ENCODE results near the gene HSDL2.
"Not testable (repeated sequence)": the region's sequence is repeated elsewhere in the genome, so short reads cannot be mapped to it uniquely, and the experiment has no call there.

The HSDL2 gene

DNA sequence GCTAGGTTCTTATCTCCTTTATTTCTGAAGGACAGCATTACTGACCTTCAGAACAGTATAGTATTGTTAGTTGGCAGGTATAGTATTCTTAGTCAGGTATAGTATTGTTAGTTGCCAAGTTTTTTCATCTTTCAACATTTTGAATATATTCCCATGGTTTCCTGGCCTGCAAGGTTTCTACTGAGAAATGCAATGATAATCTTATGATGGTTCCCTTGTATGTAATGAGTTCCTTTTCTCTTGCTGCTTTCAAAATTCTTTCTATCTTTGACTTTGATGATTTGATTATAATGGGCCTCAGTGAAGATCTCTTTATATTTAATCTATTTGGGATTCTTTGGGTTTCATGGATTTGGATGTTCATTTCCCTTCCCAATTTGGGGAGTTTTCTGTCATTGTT is 12.4 kb upstream of the HSDL2 start:
- no peak for DNase-seq

DNA sequence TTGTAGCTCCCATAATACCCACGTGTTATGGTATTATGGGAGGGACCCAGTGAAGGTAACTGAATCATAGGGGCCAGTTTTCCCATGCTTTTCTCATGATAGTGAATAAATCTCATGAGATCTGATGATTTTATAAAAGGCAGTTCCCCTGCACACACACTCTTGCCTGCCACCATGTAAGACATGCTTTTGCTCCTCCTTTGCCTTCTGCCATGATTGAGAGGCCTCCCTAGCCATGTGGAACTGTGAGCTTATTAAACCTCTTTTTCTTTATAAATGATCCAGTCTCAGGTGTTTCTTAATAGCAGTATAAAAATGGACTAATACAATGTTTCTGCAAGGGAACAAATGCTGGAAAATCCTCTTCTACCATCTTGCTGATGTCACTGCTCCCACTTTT is 10.1 kb upstream of the HSDL2 start:
- no peak for DNase-seq

DNA sequence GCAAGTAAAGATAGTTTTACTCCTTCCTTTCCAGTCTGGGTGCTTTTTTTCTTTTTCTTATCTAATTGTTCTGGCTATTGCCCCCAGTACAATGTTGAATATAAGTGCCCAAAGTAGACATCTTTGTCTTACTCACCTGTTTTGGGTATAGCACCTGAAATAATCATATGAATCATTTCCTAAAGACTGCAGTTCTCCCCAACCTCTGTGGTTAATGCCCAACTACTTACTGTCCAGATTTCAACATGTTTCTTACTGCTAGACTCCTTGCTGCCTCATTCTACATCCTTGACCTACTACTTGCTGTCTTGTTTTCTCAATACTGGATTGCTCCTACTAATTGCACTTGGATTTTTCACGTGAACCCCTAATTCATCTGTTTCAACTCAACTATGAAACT is 8.8 kb upstream of the HSDL2 start:
- DNase-seq: no peak

DNA sequence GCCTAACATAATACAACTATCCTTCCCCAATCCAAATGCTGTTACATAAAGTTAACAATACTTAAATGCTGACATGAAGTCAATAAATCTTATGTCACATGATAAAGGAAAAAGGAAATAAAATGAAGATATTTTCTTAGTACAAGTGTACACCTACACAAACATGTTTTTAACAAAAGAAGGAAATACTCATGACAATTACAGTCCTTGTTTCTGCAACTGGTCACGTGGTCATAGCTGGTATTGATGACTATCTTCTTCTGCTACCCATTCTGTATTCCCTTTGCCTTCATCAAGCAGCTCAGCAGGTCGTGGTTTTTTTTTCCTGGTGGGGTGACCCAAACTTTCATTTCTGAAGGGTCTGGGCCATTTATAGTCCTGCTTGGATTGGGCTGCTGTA is 6.2 kb upstream of the HSDL2 start:
- DNase-seq: not testable (repeated sequence)

DNA sequence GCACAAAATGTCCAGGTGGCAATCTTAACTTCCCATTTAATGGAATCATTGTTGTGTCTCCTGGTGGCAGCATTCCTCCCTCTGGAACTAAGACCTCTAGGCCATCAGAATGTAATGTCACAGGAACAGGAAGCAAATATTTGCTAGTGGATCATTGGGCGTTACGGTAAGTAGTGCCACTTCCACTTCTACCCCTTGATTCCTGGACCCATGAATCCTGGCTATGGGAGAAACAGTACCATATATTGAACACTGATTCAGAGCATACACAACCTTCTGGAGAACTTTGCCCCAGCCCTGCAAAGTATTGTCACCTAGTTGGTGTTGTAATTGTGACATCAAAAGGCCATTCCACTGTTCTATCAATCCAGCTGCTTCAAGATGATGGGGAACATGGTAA is 5.7 kb upstream of the HSDL2 start:
- not testable (repeated sequence) for DNase-seq

DNA sequence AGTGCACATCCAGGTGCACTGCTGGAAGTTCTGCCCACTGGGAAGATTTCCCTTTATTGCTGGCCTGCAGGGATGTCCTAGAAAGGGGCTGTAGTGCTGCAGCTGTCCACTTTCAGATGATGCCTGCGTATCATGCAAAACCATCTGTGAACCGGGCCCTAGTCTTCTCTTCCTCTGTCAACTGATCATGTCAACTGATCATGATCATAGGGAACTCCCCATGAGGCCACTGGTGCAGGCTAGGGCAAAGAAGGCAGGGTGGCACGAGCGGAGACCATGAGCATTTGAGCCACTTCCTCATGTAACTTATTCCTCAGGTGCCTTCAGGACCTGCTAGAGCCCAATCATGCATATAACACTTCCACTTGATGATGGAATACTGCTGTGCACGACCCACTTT is 4.5 kb upstream of the HSDL2 start:
- DNase-seq: no peak

DNA sequence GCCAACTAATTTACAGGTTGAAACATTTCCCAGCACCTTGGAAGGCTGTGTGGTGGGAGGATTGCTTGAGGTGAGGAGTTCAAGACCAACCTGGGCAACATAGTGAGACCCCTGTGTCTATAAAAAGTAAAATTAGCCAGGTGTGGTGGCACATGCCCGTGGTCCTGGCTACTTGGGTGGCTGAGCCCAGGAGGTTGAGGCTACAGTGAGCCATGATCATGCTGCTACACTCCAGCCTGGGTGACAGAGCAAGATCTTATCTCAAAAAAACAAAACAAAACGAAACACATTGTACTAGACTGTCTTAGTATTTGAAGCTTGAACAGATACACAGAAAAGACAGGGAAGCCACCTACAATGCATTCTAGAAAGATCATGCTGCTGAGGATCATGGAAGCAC is 2.8 kb upstream of the HSDL2 start:
- no peak for DNase-seq

DNA sequence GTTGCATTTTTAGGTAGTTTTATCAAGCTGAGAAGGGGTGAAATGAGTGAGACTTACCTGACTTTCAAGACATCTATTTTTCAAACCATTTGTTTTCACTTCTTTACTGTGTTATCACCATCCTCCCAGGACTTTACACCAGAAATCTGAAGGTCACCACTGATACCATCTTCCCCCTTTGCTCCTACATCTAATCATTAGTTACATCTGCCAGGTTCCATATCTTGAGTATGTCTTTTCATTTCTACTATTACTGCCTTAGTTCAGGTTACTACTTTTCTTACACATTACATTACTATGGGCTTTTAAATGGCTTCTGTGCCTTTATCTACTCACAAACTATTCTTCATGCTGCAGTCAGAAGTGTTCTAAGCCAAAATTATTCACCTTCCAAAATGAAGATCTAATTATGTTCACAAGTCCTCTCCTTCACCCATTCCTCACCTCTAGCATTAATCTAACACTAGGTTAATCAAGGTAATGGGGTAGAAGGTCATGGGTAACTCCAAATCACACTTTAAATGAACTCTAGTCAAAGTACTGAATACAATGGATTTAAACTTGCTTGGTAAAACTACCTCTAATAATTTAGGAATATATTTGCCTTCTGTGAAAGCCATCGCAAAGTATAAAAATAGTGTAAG is 2.1 kb upstream of the HSDL2 start:
- DNase-seq: no peak

DNA sequence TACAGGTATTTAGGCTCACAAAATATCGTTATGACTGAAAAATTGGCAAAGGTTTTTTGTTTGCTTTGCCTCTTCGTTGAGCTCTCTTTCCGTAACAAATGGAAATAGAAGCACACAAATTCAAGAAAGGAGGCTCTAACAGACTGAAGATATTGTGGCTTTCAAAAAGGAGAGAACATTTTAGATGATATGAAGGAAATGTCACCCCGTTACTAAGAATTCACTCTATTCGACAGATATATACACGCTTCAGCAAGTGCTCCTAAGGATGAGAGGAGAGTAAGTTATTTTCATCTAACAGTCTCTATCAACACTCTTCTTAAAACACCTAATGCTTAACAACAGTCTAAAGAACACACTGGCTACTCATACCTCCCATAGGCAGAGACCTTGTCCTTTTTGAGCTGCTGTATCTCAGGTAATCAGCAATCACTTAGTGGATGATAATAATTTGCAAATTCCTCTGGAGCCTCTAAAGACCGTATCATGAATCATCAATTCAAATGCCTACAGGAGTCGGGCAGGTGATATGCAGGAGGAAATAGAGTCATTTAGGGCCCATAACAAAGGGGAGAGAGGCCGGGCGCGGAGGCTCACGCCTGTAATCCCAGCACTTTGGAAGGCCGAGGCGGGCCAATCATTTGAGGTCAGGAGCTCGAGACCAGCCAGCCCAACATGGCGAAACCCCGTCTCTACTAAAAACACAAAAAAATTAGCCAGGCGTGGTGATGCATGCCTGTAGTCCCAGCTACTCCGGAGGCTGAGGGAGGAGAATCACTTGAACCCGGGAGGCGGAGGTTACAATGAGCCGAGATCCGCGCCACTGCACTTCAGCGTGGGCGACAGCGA is 1.4 kb upstream of the HSDL2 start:
- peak; percentile 39 for DNase-seq

DNA sequence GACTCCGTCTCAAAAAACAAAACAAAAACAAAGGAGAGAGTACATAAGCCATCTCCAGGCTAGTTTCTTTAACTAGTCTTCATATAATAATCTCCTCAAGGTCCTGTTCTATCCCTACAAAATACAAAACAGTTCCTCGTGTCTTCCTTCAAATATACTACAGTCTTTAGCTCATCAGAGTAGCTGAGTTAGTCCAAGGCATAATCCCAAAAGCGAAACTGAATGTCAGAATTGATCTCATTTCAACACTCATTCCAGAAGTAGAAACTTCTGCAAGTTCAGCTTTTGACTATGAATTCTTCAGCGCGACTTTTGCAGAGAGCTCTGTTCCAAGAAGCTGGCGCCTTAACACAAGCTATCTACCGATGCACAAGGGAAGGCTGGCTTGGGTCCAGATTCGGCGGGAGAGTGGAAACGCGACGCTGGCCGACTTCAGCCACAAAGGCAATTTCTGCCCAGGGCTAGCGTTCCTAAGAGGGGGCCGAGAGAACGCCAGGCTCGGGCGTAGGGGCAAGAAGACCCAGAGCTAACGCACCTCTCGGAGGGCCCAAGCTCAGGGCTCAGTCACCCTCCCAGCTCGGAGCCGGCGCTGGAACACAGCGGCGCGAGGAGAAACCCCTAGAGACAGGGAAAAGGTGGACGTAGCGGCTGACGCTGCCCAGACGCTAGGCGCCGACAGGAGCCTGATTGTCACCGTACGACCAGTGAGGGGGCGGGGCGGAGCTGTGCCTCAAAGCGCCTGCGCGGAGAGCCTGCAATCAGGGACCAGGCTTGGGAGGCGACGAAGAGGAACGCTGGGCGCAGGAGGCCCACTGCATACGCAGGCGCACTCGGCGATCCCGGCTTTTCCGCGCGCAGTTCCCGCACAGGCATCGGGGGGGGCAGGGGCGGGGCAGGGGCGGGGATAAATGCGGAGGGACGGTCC is 469 bp upstream of the HSDL2 start:
- DNase-seq: peak; percentile 98

DNA sequence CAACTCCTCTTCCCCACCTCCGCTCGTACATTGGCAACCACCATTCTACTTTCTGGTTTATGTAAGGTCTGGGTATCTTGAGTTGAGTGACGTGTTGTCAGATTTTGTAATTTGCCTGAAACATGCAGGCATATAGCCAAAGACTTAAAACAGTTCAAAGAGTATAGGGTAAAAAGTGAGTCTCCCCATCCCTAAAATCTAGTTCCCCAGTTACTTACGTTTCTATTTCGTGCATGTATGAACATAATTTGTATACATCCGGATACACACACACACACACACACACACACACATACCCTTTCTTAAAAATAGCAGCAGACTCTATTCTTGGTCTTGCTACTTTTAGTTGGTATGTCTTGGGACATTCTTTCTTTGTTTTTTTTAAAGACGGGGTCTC is 915 bp downstream of the HSDL2 start:
- no peak for DNase-seq

DNA sequence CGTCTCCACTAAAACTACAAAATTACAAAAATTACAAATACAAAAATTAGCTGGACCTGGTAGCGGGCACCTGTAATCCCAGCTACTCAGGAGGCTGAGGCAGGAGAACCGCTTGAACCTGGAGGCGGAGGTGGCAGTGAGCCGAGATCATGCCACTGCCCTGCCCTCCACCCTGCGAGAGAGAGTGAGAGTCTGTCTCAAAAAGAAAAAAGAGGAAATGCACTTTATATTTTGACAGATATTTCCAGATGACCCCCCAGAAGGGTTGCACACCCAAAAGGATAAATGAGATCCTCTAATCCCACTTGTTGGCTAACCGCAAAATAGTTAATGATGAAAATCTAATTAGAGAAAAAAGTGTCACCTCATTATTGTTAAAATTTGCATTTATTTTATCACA is 2.2 kb downstream of the HSDL2 start:
- DNase-seq: no peak

DNA sequence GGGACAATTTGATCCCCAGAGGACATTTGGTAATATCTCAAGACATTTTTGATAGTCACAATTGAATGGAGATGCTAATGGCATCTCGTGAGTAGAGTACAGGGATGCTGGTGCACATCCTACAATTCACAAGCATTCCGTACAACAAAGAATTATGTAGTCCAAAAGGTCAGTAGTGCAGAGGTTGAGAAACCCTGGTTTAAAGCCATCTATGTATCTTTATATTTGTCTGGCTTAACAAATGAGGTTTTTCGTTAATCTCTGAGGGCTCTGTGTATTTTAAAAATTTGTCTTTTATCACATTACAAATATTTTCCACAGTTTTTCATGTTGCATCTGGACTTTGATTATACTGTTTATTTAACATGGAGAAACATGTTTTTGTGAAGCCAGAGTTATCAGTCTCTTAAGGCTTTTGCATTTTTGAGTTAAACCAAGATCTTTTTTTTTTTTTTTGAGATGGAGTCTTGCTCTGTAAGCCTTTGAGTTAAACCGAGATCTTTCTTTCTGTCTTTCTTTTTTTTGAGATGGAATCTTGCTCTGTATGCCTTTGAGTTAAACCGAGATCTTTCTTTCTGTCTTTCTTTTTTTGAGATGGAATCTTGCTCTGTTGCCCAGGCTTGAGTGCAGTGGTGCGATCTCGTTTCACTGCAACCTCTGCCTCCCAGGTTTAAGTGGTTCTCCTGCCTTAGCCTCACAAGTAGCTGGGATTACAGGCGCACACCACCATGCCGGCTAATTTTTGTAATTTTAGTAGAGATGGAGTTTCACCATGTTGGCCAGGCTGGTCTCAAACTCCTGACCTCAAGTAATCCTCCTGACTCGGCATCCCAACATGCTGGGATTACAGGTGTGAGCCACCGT is 2.8 kb downstream of the HSDL2 start:
- no peak for DNase-seq

DNA sequence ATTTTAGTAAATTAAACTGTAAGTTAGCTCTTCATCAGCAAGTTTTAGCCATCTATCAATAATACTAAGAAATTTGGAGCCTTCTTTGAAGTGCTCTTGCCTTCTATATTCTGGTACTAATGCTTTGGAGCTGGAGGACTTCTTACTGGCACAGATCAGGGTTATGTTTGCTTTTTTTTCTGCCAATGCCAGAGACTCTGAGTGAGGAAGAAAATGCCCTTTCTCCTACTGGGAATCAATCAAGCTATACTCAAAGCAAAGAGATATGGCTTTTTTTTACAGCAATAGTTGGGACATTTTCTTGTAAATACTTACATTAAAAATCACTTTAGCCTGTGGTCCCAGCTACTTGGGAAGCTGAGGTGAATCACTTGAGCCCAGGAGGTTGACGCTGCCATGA is 4.3 kb downstream of the HSDL2 start:
- DNase-seq: no peak

DNA sequence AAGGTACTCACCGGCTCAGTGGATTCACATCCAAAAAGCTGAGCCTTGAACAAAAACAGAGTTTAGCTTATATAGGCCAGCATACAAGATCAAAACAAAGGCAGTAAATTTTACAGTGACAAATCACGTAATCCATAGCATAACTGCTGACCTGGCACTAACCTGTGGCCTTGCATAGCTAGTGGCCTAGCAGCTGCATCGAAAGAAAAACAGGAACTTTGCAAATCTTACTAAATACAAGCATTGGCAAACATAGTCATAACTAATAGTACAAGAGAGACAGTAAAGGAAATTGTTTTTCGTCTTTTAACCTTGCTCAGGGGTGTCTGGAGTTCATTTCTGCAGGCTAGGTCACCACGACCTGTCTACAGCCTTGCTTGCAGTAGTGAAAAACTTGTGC is 4.8 kb downstream of the HSDL2 start:
- no peak for DNase-seq

DNA sequence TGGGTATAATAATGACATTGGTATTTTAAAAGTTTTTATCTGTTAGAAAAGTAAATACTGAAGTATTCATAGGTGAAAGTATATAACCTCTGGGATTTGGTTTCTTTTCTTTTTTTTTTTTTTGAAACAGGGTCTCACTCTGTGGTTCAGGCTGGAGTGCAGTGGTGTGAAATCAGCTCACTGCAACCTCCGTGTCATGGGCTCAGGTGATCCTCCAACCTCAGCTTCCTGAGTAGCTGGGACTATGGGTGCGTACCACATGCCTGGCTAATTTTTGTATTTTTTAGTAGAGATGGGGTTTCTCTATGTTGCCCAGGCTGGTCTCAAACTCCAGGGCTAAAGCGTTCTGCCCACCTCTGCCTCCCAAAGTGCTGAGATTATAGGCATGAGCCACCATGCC is 7.2 kb downstream of the HSDL2 start:
- no peak for DNase-seq

DNA sequence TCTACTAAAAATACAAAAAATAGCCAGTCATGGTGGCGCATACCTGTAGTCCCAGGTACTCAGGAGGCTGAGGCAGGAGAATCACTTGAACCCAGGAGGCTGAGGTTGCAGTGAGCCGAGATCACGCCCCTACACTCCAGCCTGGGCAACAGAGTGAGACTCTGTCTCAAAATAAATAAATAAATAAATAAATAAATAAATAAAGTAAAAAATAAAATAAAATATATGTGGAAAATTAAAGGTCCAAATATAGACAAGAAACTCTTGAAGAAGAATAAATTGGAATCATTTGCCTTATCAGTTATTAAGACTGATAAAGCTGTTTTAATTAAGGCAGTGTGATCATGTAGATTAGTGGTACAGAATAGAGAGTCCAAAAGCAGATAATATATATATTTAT is 10.0 kb downstream of the HSDL2 start:
- not testable (repeated sequence) for DNase-seq

DNA sequence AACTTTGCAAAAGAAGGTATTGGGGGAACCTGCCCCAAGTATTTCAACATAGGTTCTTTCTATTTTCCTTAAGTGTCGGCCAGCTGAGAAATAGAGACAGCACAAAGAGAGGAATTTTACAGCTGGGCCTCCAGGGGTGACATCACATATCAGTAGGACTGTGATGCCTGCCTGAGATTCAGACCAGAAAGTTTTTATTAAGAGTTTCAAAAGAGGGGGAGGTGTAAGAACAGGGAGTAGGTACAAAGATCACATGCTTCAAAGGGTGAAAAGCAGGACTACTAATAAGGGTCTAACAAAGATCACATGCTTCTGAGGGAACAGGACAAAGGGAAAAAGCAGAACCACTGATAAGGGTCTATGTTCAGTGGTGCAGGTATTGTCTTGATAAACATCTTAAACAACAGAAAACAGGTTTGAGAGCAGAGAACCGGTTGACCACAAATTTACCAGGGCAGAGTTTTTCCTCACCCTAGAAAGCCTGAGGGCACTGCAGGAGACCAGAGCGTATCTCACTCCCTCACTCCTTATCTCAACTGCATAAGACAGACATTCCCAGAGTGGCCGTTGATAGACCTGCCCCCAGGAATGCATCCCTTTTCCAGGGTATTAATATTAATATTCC is 12.1 kb downstream of the HSDL2 start:
- DNase-seq: not testable (repeated sequence)

DNA sequence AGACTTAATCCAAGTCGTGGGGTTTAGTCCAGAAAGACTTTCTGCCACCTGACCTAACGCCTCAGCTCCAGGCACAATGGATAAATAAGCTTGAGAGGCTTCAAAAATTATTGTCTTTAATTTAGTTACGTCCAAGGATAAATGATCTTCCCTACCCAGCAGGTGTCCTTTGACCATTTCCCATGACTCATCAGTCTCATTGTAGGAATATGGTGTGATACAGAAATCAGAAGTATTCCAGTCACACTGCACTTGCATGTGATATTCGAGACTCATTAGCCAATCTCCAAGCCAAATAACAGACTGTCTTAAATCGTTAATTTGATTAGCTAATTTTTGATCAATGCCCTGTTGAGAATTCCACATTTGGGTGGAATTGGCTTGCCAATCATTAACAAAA is 13.2 kb downstream of the HSDL2 start:
- DNase-seq: not testable (repeated sequence)

DNA sequence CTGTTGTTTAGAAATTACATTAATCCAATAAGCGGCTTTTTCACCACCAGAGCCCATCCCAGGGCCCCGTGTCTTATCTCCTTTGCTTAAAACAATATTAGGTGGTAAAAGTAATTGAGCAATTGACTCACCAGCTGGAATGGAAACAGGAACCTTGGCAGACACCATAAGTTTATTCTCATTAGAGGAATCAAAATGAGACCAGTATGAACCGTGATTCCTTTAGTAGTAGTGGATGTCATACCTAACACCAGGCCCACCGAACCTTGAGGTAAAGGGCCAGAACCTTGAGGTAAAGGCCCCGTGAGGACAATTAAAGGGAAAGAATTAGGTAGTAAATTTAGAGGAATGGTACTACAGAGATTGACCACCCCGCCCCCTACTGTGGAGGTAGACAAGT is 16.5 kb downstream of the HSDL2 start:
- DNase-seq: no peak

DNA sequence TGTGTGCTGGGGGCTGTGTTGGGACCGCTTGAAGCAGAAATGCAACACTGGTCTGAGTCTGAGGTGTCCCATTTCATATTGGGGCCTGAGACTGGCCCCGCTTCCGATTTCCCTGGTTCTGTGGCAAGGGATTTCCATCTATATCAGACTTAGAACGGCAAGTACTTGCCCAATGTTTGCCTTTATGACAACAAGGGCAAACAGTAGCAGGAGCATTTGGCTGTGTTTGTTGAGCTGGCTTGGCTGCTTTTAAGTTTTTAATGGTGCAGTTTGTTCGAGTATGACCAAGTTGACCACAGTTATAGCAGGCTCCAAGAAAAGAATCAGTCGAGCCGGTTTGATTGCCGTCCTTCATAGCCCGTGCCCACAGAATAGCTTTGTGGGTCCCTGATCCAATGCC is 17.0 kb downstream of the HSDL2 start:
- DNase-seq: no peak

DNA sequence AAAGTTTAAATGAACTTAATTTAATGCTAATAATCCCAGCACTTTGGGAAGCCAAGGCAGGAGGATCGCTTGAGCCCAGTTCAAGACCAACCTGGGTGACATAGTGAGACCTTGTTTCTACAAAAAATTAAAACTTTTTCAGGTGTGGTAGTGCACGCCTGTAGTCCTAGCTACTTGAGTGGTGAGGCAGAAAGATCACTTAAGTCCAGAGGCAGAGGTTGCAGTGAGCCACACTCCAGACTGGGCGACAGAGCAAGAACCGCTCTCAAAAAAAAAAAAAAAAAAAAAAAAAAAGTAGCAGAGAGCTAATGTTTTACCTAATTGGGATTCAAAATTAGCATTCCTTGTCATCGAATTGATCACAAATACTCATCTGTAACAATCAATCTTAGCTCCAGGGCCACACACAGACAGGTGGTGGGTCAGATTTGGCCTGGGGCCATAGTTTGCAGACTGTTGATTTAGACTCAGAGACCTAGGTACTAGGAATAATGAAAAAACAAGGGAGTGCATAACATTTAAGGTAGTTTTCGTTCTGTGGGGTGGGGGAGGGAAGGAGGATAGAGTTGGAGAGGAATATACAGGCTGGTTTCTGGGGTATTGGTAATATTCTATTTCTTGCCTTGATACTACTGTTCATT is 21.4 kb downstream of the HSDL2 start:
- DNase-seq: no peak
